Esophagus (tissue), 2 donors: ENCODE measurements around the gene HLA-DQB1. TPM values are rescaled to one million over a fixed set of nuclear protein-coding genes. Genes with fewer than 3 reads are reported as not detected.

ENCODE experiments used
- H3K27ac ChIP-seq, 2 donors: one replicate each; pipeline ENCODE4 v1.5.1; 2013; ENCODE audit warnings: low read depth in 2 of 2, mild to moderate bottlenecking in 2 of 2, inconsistent platforms in 1 of 2, low read length in 1 of 2, moderate library complexity in 1 of 2
- H3K27me3 ChIP-seq, 2 donors: one replicate each; pipeline ENCODE4 v1.6.1; 2013; ENCODE audit warnings: low read length in 2 of 2, control low read depth in 1 of 2, mild to moderate bottlenecking in 1 of 2; ENCODE audit not compliant: insufficient read depth in 2 of 2, control insufficient read depth in 1 of 2
- H3K36me3 ChIP-seq, 2 donors: one replicate each; pipeline ENCODE4 v1.6.1; 2013; ENCODE audit warnings: low read length in 1 of 2; ENCODE audit not compliant: control insufficient read depth in 2 of 2, insufficient read depth in 2 of 2
- H3K4me1 ChIP-seq, 2 donors: one replicate each; pipeline ENCODE4 v1.6.1; 2013; ENCODE audit warnings: low read length in 1 of 2; ENCODE audit not compliant: control insufficient read depth in 2 of 2, insufficient read depth in 2 of 2
- H3K4me3 ChIP-seq, 2 donors: one replicate each; pipeline ENCODE4 v1.5.1; 2013; ENCODE audit warnings: low read length in 2 of 2, mild to moderate bottlenecking in 2 of 2, low read depth in 1 of 2, moderate library complexity in 1 of 2
- H3K9me3 ChIP-seq, 2 donors: one replicate each; pipeline ENCODE4 v1.6.1; 2013; ENCODE audit warnings: mild to moderate bottlenecking in 2 of 2, low read depth in 1 of 2, low read length in 1 of 2, moderate library complexity in 1 of 2; ENCODE audit not compliant: control insufficient read depth in 2 of 2, insufficient read depth in 1 of 2
- WGBS, 2 donors: extraction: QIAGEN DNeasy Blood & Tissue Kit; methylation state at CpG; one replicate each; pipeline ENCODE4 v1.1.7; 2013; 5-methylcytosine and 5-hydroxymethylcytosine counted together
- polyA plus RNA-seq, 2 donors: library from polyadenylated mRNA; stranded (reverse); fragments of 200-250 nt; gene quantifications; one replicate each; pipeline ENCODE4 v1.2.3, GENCODE V29; 2013
- donor health status: healthy with polysubstance abuse.
- donor health status: Bipolar disorder and iron deficiency.

Gene HLA-DQB1
- polyA plus RNA-seq, 2 donors = 16.5 to 53.2 TPM

DNA sequence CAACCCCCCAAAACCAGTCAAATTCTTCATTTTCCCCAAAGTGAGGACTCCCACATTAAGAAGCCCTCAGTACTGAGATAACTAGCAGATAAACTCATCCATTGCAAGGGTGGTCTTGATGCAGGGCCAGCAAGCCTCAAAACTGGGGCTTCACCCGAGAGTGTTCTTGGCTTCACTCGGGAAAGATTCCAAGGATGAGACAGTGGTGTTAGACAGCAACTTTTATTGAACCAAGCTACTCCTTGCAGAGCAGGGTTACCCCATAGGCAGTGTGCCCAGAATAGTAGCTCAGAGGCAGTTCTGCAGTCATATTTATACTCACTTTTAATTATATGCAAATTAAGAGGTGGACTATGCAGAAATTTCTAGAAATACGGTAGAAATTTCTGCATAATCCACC lies 45.1 kb downstream of the HLA-DQB1 start:
- WGBS, 2 donors = 36 to 47% methylated on average over 3 of the region's 3 CpGs

GRCh38 chr6:32617751-32618150 lies 48.7 kb downstream of the HLA-DQB1 start:
- Histone ChIP-seq H3K27me3 (no peaks in the 10 kb centered on the region), H3K36me3 (no peaks in the 10 kb centered on the region), H3K4me3 (no peak overlapping the region), H3K4me1 (no peaks in the 10 kb centered on the region), H3K9me3 (no peaks in the 10 kb centered on the region), H3K27ac (no peak overlapping the region)
- 50 to 83% methylated on average over 1 of the region's 1 CpG for WGBS, 2 donors

More for the DNA sequence above, 45.1 kb downstream of the HLA-DQB1 start:
- Histone ChIP-seq H3K27me3 (no peaks in the 10 kb centered on the region), H3K27ac (no peak overlapping the region), H3K4me3 (no peak overlapping the region), H3K9me3 (no peaks in the 10 kb centered on the region), H3K4me1 (no peaks in the 10 kb centered on the region), H3K36me3 (no peaks in the 10 kb centered on the region)

DNA sequence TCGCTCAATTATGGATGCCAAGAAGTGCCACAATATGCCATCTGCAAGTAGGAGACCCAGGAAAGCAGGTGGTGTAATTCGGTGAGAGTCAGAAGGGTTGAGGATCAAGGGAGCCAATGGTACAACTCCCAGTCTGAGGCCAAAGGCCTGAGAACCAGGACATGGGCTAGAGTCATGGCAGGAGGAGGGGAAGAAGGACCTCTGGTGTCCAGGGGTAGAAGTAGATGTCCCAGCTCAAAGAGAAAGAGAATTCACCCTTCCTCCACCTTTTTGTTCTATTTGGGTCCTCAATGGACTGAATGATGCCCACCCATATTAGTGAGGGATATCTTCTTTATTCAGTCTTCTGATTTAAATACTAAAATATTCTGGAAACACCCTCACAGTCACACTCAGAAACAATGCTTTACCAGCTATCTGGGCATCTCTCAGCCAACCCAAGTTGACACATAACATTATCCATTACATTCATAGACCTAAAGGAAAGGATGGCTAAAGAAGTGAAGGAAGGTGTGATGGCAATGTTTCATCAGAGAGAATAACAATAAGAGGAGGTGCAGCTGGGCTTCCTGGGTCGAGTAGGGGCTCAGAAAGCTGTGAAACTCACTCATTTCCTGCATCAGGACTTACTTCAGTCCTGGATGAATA lies 50.4 kb downstream of the HLA-DQB1 start:
- Histone ChIP-seq H3K4me1 (no peaks in the 10 kb centered on the region), H3K27ac (no peak overlapping the region), H3K4me3 (no peak overlapping the region), H3K9me3 (no peaks in the 10 kb centered on the region), H3K36me3 (no peaks in the 10 kb centered on the region), H3K27me3 (no peaks in the 10 kb centered on the region)
- 35 to 39% methylated on average over 3 of the region's 3 CpGs for WGBS, 2 donors

GRCh38 chr6:32614366-32615081 lies 51.9 kb downstream of the HLA-DQB1 start:
- Histone ChIP-seq H3K36me3 (no peaks in the 10 kb centered on the region), H3K9me3 (no peaks in the 10 kb centered on the region), H3K4me1 (no peaks in the 10 kb centered on the region), H3K27ac (no peak overlapping the region), H3K27me3 (no peaks in the 10 kb centered on the region), H3K4me3 (no peak overlapping the region)
- 2 to 40% methylated on average over 1 of the region's 1 CpG for WGBS, 2 donors

GRCh38 chr6:32613475-32613874 lies 53.0 kb downstream of the HLA-DQB1 start:
- Histone ChIP-seq H3K9me3 (no peaks in the 10 kb centered on the region), H3K4me3 (no peak overlapping the region), H3K27ac (no peak overlapping the region), H3K27me3 (no peaks in the 10 kb centered on the region), H3K4me1 (no peaks in the 10 kb centered on the region), H3K36me3 (no peaks in the 10 kb centered on the region)
- WGBS, 2 donors = 34 to 41% methylated on average over 6 of the region's 6 CpGs

GRCh38 chr6:32610682-32611296 lies 55.7 kb downstream of the HLA-DQB1 start:
- Histone ChIP-seq H3K9me3 (no peaks in the 10 kb centered on the region), H3K27ac (no peak overlapping the region), H3K27me3 (no peaks in the 10 kb centered on the region), H3K4me1 (no peaks in the 10 kb centered on the region), H3K4me3 (no peak overlapping the region), H3K36me3 (no peaks in the 10 kb centered on the region)
- 19 to 27% methylated on average over 3 of the region's 3 CpGs for WGBS, 2 donors

DNA sequence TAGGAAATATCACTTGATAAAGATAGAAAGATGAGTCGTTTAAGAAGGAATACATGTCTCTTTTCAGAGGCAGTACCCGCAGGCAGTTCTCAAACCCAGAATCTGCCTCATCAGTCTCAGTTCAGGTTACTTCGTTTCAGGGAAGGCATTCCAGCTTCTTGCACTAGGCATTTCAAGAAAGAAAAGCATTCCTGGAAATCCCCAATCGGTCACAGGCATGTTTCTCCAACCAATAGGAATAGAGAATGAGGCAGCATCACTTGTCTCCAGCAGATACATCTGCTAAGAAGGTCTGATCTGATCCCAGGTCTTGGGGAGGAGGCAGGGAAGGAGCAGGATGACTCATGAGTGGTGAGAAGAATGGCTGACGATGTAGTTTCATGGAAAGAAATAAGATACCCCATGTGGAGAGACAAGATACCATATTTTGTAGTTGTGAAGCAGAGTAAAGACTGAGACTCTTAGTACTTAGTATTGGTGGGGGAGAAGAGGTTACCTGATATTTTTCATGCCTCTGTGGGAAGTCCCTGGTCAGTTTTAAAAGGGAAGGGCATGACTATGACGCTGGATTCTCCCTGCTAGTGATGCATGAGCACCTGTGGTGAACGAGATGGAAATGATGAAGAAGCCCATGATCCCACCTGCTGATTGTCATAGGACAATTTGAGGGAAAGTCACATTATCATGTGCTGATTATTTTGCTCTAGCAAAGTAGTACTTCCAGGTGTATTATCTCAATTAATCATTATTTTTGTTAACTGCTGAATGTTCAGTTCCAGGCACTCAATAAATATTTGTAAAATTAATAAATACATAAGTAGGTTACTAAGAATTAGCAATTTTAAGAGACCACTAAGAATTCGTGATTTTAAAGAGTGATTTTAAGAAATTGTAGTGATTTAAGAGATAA lies 56.5 kb downstream of the HLA-DQB1 start:
- H3K4me3 ChIP-seq = no peak overlapping the region
- 9 to 14% methylated on average over 8 of the region's 8 CpGs for WGBS, 2 donors

More for the DNA sequence above, 56.5 kb downstream of the HLA-DQB1 start:
- H3K27me3 ChIP-seq = no peaks in the 10 kb centered on the region
- no peak overlapping the region for H3K27ac ChIP-seq
- H3K9me3 ChIP-seq = no peaks in the 10 kb centered on the region
- no peaks in the 10 kb centered on the region for H3K36me3 ChIP-seq
- no peaks in the 10 kb centered on the region for H3K4me1 ChIP-seq
